HG03558 (cell line): ENCODE measurements around the gene LIPA.
A peak's percentile ranks its signal among the peaks of the same experiment; 100 is the strongest.
"Not testable (repeated sequence)": the region's sequence is repeated elsewhere in the genome, so short reads cannot be mapped to it uniquely, and the experiment has no call there.

Experiments
- ATAC-seq: cut with Tn5 transposase; IDR thresholded peaks from one replicate; pipeline ENCODE4 v1.9.1; 2021; ENCODE audit warnings: moderate number of reproducible peaks; ENCODE audit not compliant: unreplicated experiment; ENCODE audit errors: extremely low read depth

LIPA gene

GRCh38 chr10:89251409-89252224, at the start of gene LIPA:
Gene LIPA (minus strand): TSS chr10:89251775. CDS start chr10:89247648, 4,127 bp downstream.
- ATAC-seq = peak; percentile 84

- no peak for ATAC-seq
Measured at GRCh38 chr10:89301232-89301631, 49.7 kb upstream of the LIPA start.

- no peak for ATAC-seq
Measured at GRCh38 chr10:89299031-89299430, 47.5 kb upstream of the LIPA start.

GRCh38 chr10:89297791-89298190, 46.2 kb upstream of the LIPA start:
- ATAC-seq = no peak

- ATAC-seq = no peak
Measured at GRCh38 chr10:89297356-89297755, 45.8 kb upstream of the LIPA start.

GRCh38 chr10:89296220-89296648, 44.7 kb upstream of the LIPA start:
- no peak for ATAC-seq

- ATAC-seq = no peak
Measured at GRCh38 chr10:89295597-89295996, 44.0 kb upstream of the LIPA start.

- ATAC-seq = no peak
Measured at GRCh38 chr10:89294721-89295239, 43.2 kb upstream of the LIPA start.

- ATAC-seq = not testable (repeated sequence)
Measured at GRCh38 chr10:89285303-89285702, 33.7 kb upstream of the LIPA start.

GRCh38 chr10:89284711-89285110, 33.1 kb upstream of the LIPA start:
- ATAC-seq = not testable (repeated sequence)

- no peak for ATAC-seq
Measured at GRCh38 chr10:89283936-89284475, 32.4 kb upstream of the LIPA start.

GRCh38 chr10:89283025-89283935, 31.7 kb upstream of the LIPA start:
- ATAC-seq = no peak

- ATAC-seq = no peak
Measured at GRCh38 chr10:89281606-89282395, 30.2 kb upstream of the LIPA start.

- ATAC-seq = no peak
Measured at GRCh38 chr10:89280508-89280907, 28.9 kb upstream of the LIPA start.

- ATAC-seq = no peak
Measured at GRCh38 chr10:89279421-89279869, 27.9 kb upstream of the LIPA start.

GRCh38 chr10:89278900-89279392, 27.4 kb upstream of the LIPA start:
- ATAC-seq = no peak

- no peak for ATAC-seq
Measured at GRCh38 chr10:89278034-89278535, 26.5 kb upstream of the LIPA start.

- no peak for ATAC-seq
Measured at GRCh38 chr10:89275383-89275782, 23.8 kb upstream of the LIPA start.

- ATAC-seq = no peak
Measured at GRCh38 chr10:89274928-89275327, 23.4 kb upstream of the LIPA start.
